Measurements from ENCODE around the gene APBB3. TPM values are rescaled to one million over a fixed set of nuclear protein-coding genes. Genes with fewer than 3 reads are reported as not detected.
A peak's percentile ranks its signal among the peaks of the same experiment; 100 is the strongest.

APBB3 gene
- total and polyA plus RNA-seq, 9 of the 15 experiments (the other 6 are each of a cell fraction or from before 2014, with no cell fraction given), result 0.17 to 24.3 (median 9.5) TPM

- TF ChIP-seq MGA (IDR thresholded peaks at IDR 0.05) (no peak), ZNF76 (CRISPR knock-in tag; IDR thresholded peaks at IDR 0.05; ENCODE audit: borderline replicate concordance) (no peak), POLR2AphosphoS5 (IDR thresholded peaks at IDR 0.05; ENCODE audit: control insufficient read depth, insufficient read depth, low read depth, low read length) (0 out of 2 replicates have a peak, but pooled peaks have one; percentile 22)
Observed at GRCh38 chr5:140553657-140554056, 10.7 kb downstream of the APBB3 start (continued).

Measured in K562 (cell line).